GM19463 (cell line): ENCODE measurements around the gene PDCD1LG2.
"Not testable (repeated sequence)": the region's sequence is repeated elsewhere in the genome, so short reads cannot be mapped to it uniquely, and the experiment has no call there.

Experiments used
- ATAC-seq: cut with Tn5 transposase; IDR thresholded peaks from one replicate; pipeline ENCODE4 v1.9.1; 2021; ENCODE audit warnings: mild to moderate bottlenecking, moderate library complexity; ENCODE audit not compliant: unreplicated experiment

PDCD1LG2 gene

DNA sequence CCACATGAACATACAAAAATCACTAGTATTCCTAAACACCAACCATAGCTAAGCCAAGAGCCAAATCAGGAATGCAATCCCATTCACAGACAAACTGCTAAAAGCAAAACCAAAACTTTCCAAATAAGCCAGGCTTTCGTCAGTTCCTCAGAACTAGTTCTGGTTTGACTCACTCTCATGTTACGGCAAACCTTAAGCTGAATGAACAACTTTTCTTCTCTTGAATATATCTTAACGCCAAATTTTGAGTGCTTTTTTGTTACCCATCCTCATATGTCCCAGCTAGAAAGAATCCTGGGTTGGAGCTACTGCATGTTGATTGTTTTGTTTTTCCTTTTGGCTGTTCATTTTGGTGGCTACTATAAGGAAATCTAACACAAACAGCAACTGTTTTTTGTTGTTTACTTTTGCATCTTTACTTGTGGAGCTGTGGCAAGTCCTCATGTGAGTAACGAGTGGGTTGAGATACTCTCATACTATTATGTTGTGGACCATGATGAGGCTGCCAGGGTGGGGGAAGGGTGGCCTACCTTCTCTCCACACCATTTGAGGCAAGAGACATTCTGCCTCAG, at the start of gene PDCD1LG2:
PDCD1LG2 (plus strand) TSS at position 172 of the 572 bp plus-strand sequence. CDS start 12,016 bp downstream, outside the sequence.
- peak; percentile 73 for ATAC-seq

GRCh38 chr9:5464831-5465330, 45.5 kb upstream of the PDCD1LG2 start:
- not testable (repeated sequence) for ATAC-seq

- ATAC-seq, result no peak
These were observed 44.3 kb upstream of the PDCD1LG2 start for GRCh38 chr9:5466005-5466404.

DNA sequence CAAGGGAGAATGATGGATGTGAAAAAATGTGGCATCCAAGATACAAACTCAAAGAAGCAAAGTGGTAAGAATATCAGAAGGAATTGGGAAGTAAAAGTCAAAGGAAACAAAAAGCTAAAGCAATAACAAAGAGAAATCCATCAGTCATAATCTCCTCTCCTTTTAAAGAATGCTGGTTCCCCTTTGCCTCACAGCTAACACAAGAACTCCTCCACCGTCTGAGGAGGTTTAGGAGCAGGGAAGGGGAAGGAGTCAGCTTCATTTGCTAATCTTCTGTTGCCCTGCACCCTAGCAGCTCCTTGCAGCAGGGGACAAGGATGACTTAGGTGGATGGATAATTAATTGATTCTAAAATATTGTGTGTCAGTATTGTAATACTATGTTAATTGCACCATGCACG, 43.6 kb upstream of the PDCD1LG2 start:
- no peak for ATAC-seq

- ATAC-seq, result no peak
These were observed 41.5 kb upstream of the PDCD1LG2 start for GRCh38 chr9:5468850-5469249.

DNA sequence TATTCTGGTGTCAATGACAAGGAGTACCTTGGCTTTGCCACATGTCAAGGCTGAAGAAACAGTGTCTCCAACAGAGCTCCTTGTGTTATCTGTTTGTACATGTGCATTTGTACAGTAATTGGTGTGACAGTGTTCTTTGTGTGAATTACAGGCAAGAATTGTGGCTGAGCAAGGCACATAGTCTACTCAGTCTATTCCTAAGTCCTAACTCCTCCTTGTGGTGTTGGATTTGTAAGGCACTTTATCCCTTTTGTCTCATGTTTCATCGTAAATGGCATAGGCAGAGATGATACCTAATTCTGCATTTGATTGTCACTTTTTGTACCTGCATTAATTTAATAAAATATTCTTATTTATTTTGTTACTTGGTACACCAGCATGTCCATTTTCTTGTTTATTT, 40.2 kb upstream of the PDCD1LG2 start:
- ATAC-seq, result no peak

DNA sequence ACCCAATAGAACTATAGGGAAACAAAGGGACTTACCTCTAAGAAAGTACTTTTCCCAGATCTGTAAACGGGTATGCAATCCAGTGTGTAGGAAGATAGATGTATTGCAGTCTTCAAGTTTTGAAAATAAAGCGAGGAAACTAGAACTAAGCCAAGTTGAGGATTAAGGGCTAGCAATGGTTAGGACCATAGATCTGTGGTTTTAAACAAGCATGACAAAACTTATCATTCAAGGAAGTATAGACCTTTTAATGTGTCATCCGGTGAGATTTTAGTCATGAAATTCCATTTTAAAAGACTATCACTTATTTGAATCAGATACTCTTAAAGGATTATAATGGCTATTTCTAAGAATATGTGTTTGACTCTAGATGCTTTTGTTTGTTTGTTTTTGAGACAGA, 39.5 kb upstream of the PDCD1LG2 start:
- no peak for ATAC-seq

GRCh38 chr9:5475611-5476010, 34.7 kb upstream of the PDCD1LG2 start:
- ATAC-seq, result not testable (repeated sequence)

- ATAC-seq, result no peak
These were observed 32.1 kb upstream of the PDCD1LG2 start for GRCh38 chr9:5478206-5478605.

GRCh38 chr9:5479994-5480694, 30.2 kb upstream of the PDCD1LG2 start:
- peak; percentile 46 for ATAC-seq

- ATAC-seq, result no peak
These were observed 29.4 kb upstream of the PDCD1LG2 start for GRCh38 chr9:5480919-5481318.

DNA sequence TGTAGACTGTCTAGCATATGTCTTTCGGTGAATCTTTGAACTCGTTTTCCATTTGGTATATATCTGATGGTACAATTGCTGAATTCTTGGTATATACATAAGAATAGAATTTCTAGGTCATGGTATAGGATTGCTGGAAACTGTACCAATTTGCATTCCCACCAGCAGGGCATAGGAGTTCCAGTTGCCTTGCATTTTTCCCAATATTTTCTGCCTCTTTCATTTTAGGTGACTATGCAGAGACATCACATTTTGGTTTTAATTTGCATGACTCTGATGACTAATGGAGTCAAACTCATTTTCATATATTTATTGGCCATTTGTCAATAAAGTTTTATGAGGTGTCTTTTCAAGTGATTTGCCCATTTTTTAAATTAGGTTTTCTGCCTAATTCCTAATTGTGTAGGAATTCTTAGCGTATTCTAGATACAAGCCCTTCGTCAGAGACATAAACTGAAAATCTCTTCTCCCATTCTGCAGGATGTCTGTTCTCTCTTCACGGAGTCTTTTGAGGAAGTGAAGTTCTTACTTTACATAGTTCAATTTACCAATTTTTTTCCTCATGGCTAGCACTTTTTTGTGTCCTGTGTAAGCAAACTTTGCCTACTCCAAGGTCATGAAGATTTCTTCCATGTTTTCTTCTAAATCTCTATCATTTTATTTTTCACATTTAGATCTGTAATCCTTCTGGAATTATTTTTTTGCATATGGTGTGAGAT, 28.9 kb upstream of the PDCD1LG2 start:
- no peak for ATAC-seq

- no peak for ATAC-seq
These were observed 28.1 kb upstream of the PDCD1LG2 start for GRCh38 chr9:5482194-5482593.

- no peak for ATAC-seq
These were observed 27.0 kb upstream of the PDCD1LG2 start for GRCh38 chr9:5483306-5483705.

DNA sequence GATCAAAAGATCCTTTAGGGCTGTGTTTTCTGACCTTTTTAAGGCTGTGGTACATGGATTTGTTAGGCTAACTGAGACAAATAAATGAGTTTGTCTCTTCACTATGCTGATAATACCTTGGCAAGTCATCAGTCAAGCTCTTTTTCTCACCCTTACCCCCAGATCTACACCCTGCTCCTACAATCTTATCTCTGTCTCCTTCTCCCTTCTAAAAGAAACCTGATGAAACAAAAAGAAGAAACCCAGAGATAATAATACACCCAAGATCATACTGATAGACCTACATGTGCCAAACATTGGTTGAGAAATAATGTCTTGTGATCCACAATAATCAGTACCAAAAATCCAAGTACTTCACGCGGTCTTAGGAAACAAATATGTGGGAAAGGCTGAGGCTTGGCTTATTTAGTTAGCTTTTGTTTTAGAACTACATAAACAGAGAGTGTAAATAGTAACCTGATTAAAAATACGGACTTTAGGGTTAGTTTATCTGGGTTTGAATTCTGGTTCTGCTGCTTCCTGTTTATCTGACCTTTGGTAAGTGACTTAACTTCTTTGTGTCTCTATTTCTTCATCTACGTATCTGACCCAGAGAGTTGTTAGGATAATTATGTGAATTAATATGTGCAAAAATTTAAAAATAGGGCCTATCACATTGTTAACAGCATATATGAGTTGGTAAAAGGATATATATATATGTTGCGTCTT, 24.8 kb upstream of the PDCD1LG2 start:
- no peak for ATAC-seq

DNA sequence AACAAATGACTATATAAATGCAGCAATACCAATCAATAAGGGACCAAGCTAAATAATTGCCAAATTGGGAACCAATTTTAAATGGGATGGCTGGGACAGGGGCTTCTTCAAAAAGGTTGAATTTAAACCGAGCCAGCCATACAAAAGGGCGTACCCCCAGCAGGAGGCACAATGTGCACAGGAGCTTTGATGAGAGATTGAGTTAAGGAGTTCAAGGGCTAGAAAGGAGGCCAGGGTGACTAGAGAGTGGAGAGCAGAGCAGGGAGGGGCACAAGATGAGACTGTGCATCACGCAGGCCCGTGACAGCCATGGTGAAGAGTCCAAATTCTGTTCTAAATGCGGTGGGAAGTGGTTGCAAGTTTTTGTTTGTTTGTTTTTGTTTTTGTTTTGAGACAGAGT, 23.3 kb upstream of the PDCD1LG2 start:
- ATAC-seq, result no peak

- no peak for ATAC-seq
These were observed 21.9 kb upstream of the PDCD1LG2 start for GRCh38 chr9:5488221-5489008.

GRCh38 chr9:5489630-5490490, 20.5 kb upstream of the PDCD1LG2 start:
- ATAC-seq, result no peak

DNA sequence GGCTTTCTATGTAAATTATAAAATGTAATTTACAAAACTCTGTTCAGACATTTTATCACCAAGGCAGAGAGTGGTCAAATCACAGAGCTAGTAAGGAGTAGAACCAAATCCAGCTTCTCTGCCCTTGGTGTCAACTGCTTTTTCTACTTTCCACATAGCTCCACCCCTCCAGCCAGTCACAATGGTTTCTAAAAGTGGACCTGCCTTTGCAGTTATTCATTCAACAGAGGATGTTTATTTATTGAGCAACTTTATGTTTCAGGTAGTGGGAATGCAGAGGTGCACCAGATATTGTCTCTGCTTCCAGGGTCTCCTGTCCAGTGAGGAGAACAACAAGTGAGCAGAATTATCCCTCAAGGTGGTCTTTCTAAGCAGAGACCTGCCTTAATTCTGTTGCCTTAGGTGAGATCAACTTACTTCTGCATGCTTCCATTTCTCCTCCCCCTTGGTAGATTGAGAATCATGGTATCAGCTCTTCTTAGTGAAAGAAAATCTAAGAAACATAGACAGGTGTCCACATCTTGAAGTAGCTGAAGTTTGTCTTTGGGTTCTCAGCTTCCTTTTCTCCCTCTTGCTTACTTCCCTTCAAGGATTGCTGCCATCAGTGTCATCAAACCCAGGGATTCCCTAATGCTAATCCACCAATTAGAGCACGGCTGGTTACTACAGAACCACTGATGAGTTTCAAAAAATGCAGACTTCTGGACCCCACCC, 17.2 kb upstream of the PDCD1LG2 start:
- no peak for ATAC-seq
